IPS-NIHi11 (cell line): ENCODE results near the gene PIGN.
"Not testable (repeated sequence)": the region's sequence is repeated elsewhere in the genome, so short reads cannot be mapped to it uniquely, and the experiment has no call there.

Source experiments
- DNase-seq: peaks from one replicate; pipeline ENCODE4 v3.0.0; 2012; ENCODE audit warnings: mixed read lengths, low spot score

The PIGN gene

GRCh38 chr18:62060820-62061219 is 126.0 kb downstream of the PIGN start:
- no peak for DNase-seq

- DNase-seq: no peak
Observed at GRCh38 chr18:62054929-62055498, 131.8 kb downstream of the PIGN start.

- no peak for DNase-seq
Observed at GRCh38 chr18:62048279-62048678, 138.6 kb downstream of the PIGN start.

- DNase-seq: no peak
Observed at GRCh38 chr18:62045316-62045715, 141.5 kb downstream of the PIGN start.

DNA sequence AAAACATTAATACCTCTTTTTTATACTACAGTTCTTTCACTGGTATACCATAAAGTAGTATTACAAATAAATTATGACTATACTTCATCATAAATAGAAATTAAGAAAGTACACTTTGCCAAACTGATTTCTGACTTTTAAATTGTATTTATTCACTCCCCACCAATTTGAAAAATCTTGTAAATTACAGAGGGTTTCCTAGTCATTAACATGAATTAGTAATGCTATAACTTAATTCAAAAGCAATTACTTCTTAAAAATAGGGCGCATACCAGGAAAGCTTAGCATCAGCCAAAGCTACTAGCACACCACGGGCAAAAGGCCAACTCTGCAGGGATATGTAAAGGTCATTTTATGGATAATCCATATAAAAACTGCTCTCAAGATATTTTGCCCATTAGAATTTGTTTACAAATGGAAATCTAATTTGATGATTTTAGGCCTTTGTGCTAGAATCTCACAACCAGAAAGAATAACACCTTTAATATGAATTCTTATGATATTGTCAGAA is 142.3 kb downstream of the PIGN start:
- DNase-seq: no peak

DNA sequence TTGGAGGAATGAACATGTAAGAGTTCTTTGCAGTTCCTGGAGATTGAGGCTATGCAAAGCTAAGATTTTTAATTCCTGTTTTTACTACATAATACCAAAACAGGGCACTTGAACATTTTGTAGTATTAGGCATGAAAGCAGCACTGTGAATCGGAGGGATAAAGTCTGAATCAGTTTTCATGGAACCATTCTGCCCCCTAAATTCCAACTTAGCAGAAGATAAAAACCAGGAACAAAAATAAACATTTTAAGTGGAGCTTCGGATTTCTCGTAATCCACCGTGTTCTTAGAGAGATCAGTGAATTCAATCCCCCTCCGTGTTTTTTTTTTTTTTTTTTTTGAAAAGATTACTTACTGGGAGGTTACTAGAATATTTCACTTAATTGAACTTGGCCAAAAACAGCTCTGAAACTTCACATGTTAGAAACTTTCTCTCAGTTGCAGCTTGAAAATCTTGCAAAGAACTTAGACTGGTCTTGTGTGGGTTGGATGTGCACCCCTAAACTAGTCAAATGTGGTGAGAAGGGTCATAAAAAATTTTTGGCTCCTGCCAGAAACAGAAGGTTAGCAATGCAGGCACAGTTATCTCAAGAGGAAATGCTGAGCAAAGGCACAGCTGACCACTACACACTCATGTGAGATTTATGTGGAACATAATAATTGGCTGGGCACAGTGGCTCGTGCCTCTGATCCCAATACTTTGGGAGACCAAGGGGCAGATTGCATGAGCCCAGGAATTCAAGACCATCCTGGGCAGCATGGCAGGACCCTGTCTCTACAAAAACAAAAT is 148.7 kb downstream of the PIGN start:
- DNase-seq: no peak

DNA sequence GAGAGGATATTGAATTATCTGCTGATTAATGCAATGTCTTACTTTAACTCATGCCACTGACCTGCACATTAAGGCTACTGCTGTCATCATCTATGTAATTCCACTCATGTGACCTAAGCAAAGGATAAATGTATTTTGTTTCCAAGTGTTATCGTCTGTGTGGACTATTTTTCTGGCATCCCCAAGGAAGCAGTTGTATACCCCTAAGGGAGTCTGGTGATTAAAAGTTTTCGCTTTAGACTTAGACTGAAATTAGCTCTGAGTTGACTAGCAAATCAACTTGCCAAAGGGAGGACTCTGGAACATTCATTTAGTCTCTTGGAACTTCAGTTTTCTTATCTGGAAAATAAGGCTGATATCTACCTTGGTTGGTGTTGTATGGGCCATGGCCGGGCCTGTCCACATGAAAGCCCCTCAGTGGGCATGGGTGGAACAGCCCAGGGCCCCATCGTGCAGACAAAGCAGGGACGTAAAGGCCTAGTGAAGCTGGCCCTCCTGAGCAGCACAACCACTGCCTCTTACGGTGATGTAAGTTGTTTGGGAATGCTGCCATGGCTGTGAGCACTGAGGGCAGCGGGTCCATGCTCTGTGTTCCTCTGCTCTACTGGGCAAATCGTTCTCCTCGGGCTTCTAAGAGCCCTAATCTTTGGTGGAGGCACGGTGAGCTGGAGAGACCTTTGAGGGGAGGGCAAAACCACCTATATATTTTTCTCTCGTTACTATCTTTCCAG is 149.7 kb downstream of the PIGN start:
- DNase-seq: no peak

- not testable (repeated sequence) for DNase-seq
Observed at GRCh38 chr18:62034286-62034685, 152.6 kb downstream of the PIGN start.

DNA sequence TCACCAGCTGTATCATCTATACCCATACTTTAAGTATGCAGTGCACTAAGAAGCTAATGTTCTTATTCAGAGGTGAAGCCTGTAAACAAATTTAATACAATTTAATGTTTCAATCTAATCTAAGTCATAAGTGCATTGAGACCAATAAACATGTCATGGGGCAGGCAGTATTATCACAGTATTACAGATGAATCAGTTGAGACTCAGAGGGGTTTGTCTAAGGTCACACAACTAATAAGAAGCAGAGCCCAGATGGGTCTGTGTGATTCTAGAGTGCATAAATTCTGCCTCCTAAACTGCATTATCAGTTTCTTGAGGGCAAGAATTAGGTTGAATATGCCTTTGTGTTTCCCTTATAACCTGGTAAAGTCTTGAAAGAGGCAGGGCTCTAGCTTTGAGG is 153.1 kb downstream of the PIGN start:
- DNase-seq: no peak

DNA sequence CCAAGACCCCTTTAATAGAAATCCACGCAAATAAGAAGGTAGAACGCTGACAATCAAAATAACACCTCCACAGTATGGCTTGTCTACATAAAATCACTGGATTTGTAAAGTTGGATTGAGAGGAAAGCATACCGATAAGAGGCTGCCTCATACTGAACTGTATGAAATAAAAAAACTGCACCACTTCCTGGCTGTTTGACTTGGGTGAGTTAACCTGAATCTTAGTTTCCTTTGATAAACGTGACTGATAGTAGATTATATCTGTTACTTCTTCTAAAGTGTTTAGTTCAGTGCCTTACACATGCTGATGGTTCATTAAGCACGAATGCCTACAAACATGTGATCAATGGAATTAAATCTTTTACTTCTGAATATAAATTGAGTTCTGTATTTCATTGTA is 153.6 kb downstream of the PIGN start:
- no peak for DNase-seq

GRCh38 chr18:62030091-62030985 is 156.5 kb downstream of the PIGN start:
- no peak for DNase-seq

DNA sequence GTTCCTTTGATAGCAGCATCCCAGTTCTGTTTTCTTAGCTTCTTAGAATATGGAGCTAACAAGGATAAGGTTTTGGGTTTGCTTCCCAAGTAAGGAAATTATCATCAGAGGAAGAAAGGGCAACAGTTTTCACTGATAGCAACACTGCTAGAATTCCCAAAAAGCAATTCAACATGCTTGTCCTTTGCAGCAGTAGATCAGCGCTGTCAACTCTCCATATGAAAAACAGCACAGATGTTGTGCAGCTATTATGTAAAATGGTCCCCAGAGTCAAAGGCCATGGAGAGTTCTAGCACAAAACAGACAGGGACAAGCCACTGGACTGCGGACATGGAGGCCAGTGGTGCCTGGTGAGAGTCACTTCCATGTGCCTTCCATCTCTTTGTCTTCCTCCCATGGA is 158.1 kb downstream of the PIGN start:
- DNase-seq: no peak

- DNase-seq: no peak
Observed at GRCh38 chr18:62027914-62028520, 158.8 kb downstream of the PIGN start.

- DNase-seq: no peak
Observed at GRCh38 chr18:62026586-62026985, 160.3 kb downstream of the PIGN start.

- no peak for DNase-seq
Observed at GRCh38 chr18:62024983-62025382, 161.9 kb downstream of the PIGN start.

- DNase-seq: no peak
Observed at GRCh38 chr18:62023536-62023935, 163.3 kb downstream of the PIGN start.

DNA sequence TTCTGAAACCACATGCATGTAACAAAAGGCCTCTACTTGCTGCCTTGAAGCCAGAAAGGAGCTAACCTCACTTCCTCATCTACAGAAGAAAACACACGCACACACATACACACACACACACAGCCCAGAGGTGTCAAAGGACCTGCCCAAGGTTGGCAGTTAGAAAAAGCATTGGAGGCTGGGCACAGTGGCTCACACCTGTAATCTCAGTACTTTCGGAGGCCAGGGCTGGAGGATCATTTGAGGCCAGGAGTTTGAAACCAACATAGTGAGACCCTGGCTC is 168.2 kb downstream of the PIGN start:
- DNase-seq: no peak

GRCh38 chr18:62018034-62018758 is 168.7 kb downstream of the PIGN start:
- no peak for DNase-seq

- DNase-seq: no peak
Observed at GRCh38 chr18:62017618-62018017, 169.2 kb downstream of the PIGN start.

GRCh38 chr18:62011416-62011815 is 175.4 kb downstream of the PIGN start:
- DNase-seq: no peak

DNA sequence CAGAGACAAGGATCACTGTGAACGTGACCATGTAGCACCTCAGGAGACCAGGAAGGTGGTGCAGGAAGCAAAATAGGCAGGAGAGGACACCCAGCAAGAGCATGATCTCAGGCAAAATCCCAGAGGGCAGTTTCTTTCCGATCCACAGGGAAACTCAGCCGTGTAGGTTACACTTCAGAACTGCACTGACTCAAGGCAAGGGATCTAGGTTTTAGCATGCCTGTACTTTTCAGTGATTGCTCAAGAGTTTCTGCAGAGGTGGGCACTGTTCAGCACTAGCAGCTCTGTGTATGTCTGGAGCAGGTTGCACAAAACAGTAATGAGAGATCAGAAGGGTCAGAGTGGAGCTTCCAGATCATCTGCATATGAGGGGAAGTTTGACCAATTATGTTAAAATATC is 177.3 kb downstream of the PIGN start:
- DNase-seq: no peak
